OCI-LY3 (cell line): ENCODE results near the gene RAD51B.

Source experiments
- CTCF ChIP-seq: fragments of 200-600, 300-600 bp; sonication (generic); IDR thresholded peaks from 2 replicates; pipeline ENCODE4 v1.5.1; 2014; ENCODE audit warnings: antibody characterized with exemption, low read length, low read depth
- EZH2phosphoT487 ChIP-seq: fragments of 200-600 bp; shearing (Covaris generic); IDR thresholded peaks from 2 replicates; pipeline ENCODE4 v1.6.1; 2018; ENCODE audit warnings: antibody characterized with exemption, mixed run types, low read depth

- TF ChIP-seq CTCF (no peak), EZH2phosphoT487 (no peak)
These were observed 196.0 kb downstream of the RAD51B start for GRCh38 chr14:68015356-68016254.
